SK-N-MC (cell line): ENCODE measurements around the gene INS.

Experiments used
- FOXP2 ChIP-seq: optimal IDR thresholded peaks from 2 replicates; pipeline ENCODE3; 2011; ENCODE audit warnings: mild to moderate bottlenecking, moderate library complexity; ENCODE audit not compliant: insufficient read depth; ENCODE audit errors: extremely low read length, control extremely low read depth
- POLR2AphosphoS5 ChIP-seq: IDR thresholded peaks from 2 replicates; pipeline ENCODE4 v1.6.1; 2012; ENCODE audit warnings: mild to moderate bottlenecking, low read depth, low read length, borderline replicate concordance

GRCh38 chr11:2137202-2138067 is 23.6 kb downstream of the INS start:
- TF ChIP-seq POLR2AphosphoS5: no peak
- no peak for TF ChIP-seq FOXP2
